ENCODE data around the gene LRPPRC.

LRPPRC gene

GRCh38 chr2:43989545-43989944 is 6.2 kb downstream of the LRPPRC start:
- Histone ChIP-seq H3K79me2 (ENCODE audit: insufficient read depth, low read depth) (peaks cover 98% of the 10 kb centered on the region), H4K20me1 (ENCODE audit: insufficient read depth) (peaks cover 59% of the 10 kb centered on the region), H3K36me3 (ENCODE audit: insufficient read depth) (peaks cover 6% of the 10 kb centered on the region; the same call in 1 of the 2 replicates), H3K4me1 (ENCODE audit: low read depth, poor library complexity, severe bottlenecking) (peaks cover 33% of the 10 kb centered on the region), H2AFZ (ENCODE audit: low read depth) (no peak overlapping the region), H3K27me3 (ENCODE audit: insufficient read depth, low read depth) (no peaks in the 10 kb centered on the region), H3K4me2 (no peak overlapping the region), H3K27ac (no peak overlapping the region), H3K9ac (no peak overlapping the region), H3K4me3 (IDR thresholded peaks at IDR 0.05; ENCODE audit: insufficient read depth, low read depth, low read length) (no peak overlapping the region)
- no peak for TF ChIP-seq CTCF (conservative IDR thresholded peaks at IDR 0.05; ENCODE audit: low read depth, low read length)

- Histone ChIP-seq H3K27ac (no peak overlapping the region), H3K79me2 (ENCODE audit: insufficient read depth, low read depth) (peaks cover 97% of the 10 kb centered on the region), H3K9ac (no peak overlapping the region), H2AFZ (ENCODE audit: low read depth) (no peak overlapping the region), H3K4me3 (IDR thresholded peaks at IDR 0.05; ENCODE audit: insufficient read depth, low read depth, low read length) (no peak overlapping the region), H3K4me1 (ENCODE audit: low read depth, poor library complexity, severe bottlenecking) (peaks cover 36% of the 10 kb centered on the region), H3K4me2 (no peak overlapping the region), H3K27me3 (ENCODE audit: insufficient read depth, low read depth) (no peaks in the 10 kb centered on the region), H4K20me1 (ENCODE audit: insufficient read depth) (peaks cover 37% of the 10 kb centered on the region), H3K36me3 (ENCODE audit: insufficient read depth) (peaks cover 14% of the 10 kb centered on the region; the same call in 1 of the 2 replicates)
- no peak for TF ChIP-seq CTCF (conservative IDR thresholded peaks at IDR 0.05; ENCODE audit: low read depth, low read length)
Observed at GRCh38 chr2:43986600-43986999, 9.2 kb downstream of the LRPPRC start.

GRCh38 chr2:43985359-43985758 is 10.4 kb downstream of the LRPPRC start:
- H3K79me2 ChIP-seq (ENCODE audit: insufficient read depth, low read depth) = peaks cover 92% of the 10 kb centered on the region
- H3K27ac ChIP-seq = no peak overlapping the region
- H3K4me2 ChIP-seq = no peak overlapping the region
- H4K20me1 ChIP-seq (ENCODE audit: insufficient read depth) = peaks cover 29% of the 10 kb centered on the region; the same call in 1 of the 2 replicates
- peaks cover 42% of the 10 kb centered on the region for H3K4me1 ChIP-seq (ENCODE audit: low read depth, poor library complexity, severe bottlenecking)
- no peak overlapping the region for H3K9ac ChIP-seq
- H3K27me3 ChIP-seq (ENCODE audit: insufficient read depth, low read depth) = no peaks in the 10 kb centered on the region
- peaks cover 15% of the 10 kb centered on the region; the same call in 1 of the 2 replicates for H3K36me3 ChIP-seq (ENCODE audit: insufficient read depth)
- no peak overlapping the region for H2AFZ ChIP-seq (ENCODE audit: low read depth)
- H3K4me3 ChIP-seq (IDR thresholded peaks at IDR 0.05; ENCODE audit: insufficient read depth, low read depth, low read length) = no peak overlapping the region
- TF ChIP-seq CTCF (conservative IDR thresholded peaks at IDR 0.05; ENCODE audit: low read depth, low read length) = no peak

- Histone ChIP-seq H3K79me2 (ENCODE audit: insufficient read depth, low read depth) (peaks cover 84% of the 10 kb centered on the region), H3K4me1 (ENCODE audit: low read depth, poor library complexity, severe bottlenecking) (peaks cover 42% of the 10 kb centered on the region), H2AFZ (ENCODE audit: low read depth) (no peak overlapping the region), H3K27me3 (ENCODE audit: insufficient read depth, low read depth) (no peaks in the 10 kb centered on the region), H3K27ac (no peak overlapping the region), H3K4me2 (no peak overlapping the region), H3K9ac (no peak overlapping the region), H4K20me1 (ENCODE audit: insufficient read depth) (peaks cover 23% of the 10 kb centered on the region; the same call in 1 of the 2 replicates), H3K36me3 (ENCODE audit: insufficient read depth) (peaks cover 15% of the 10 kb centered on the region; the same call in 1 of the 2 replicates), H3K4me3 (IDR thresholded peaks at IDR 0.05; ENCODE audit: insufficient read depth, low read depth, low read length) (no peak overlapping the region)
- no peak for TF ChIP-seq CTCF (conservative IDR thresholded peaks at IDR 0.05; ENCODE audit: low read depth, low read length)
Observed at GRCh38 chr2:43984533-43984932, 11.3 kb downstream of the LRPPRC start.

All from KMS-11 (cell line).